Measurements from ENCODE around the gene MGMT. TPM values are rescaled to one million over a fixed set of nuclear protein-coding genes. Genes with fewer than 3 reads are reported as not detected.

The MGMT gene
- total RNA-seq, 1 experiment from 2014 or later: 11.5 TPM

GRCh38 chr10:129759214-129760002 is 292.4 kb downstream of the MGMT start:
- H3K4me2 ChIP-seq (ENCODE audit: low read length): no peak overlapping the region
- H4K20me1 ChIP-seq (ENCODE audit: insufficient read depth): no peaks in the 10 kb centered on the region
- H3K4me1 ChIP-seq (ENCODE audit: control insufficient read depth in 1 of 2, insufficient read depth in 2 of 2, low read length in 2 of 2): no peaks in the 10 kb centered on the region
- no peak overlapping the region for H2AFZ ChIP-seq (ENCODE audit: low read depth, low read length, poor library complexity, severe bottlenecking)
- ATAC-seq (no peak), DNase-seq (ENCODE audit: low read depth, low spot score) (no peak)
- intact Hi-C loops (cut with micrococcal nuclease): no loop called here
- RAD21 ChIA-PET (ENCODE audit: low non-redundant PET in 1 of 2, low total read pairs in 2 of 2, uncharacterized antibody in 2 of 2, unreplicated experiment in 2 of 2): no interaction called here
- no peaks in the 10 kb centered on the region for H3K36me3 ChIP-seq (ENCODE audit: control insufficient read depth in 1 of 2, insufficient read depth in 2 of 2, low read length in 2 of 2)
- H3K9me2 ChIP-seq (ENCODE audit: insufficient read depth): no peaks in the 10 kb centered on the region
- no peaks in the 10 kb centered on the region for H3K27me3 ChIP-seq (ENCODE audit: insufficient read depth, low read length)
- CTCF ChIA-PET: no interaction called here
- no peak for TF ChIP-seq POLR2AphosphoS5 (IDR thresholded peaks at IDR 0.05; ENCODE audit: low read depth, low read length)
- TF ChIP-seq REST (IDR thresholded peaks at IDR 0.05; ENCODE audit: low read depth): no peak
- TF ChIP-seq EGR1 (IDR thresholded peaks at IDR 0.05; ENCODE audit: low read depth): no peak
- TF ChIP-seq EZH2phosphoT487 (IDR thresholded peaks at IDR 0.05; ENCODE audit: borderline replicate concordance): no peak
- no peak overlapping the region for H3K27ac ChIP-seq (ENCODE audit: low read depth, low read length)
- no peak overlapping the region for H3K4me3 ChIP-seq (replicated peaks in 1 of 2; ENCODE audit: low read depth in 1 of 2, low read length in 2 of 2)
- no peaks in the 10 kb centered on the region for H3K79me2 ChIP-seq (ENCODE audit: insufficient read depth, low read length)
- POLR2A ChIA-PET: no interaction called here
- H3K9ac ChIP-seq (ENCODE audit: low read length): no peak overlapping the region
- no peaks in the 10 kb centered on the region for H3K9me3 ChIP-seq (ENCODE audit: control insufficient read depth in 1 of 2, insufficient read depth in 1 of 2, low read depth in 1 of 2, low read length in 2 of 2)
- BruUV-seq (replicated peaks): no TSS peak

- RAD21 ChIA-PET (ENCODE audit: low non-redundant PET in 1 of 2, low total read pairs in 2 of 2, uncharacterized antibody in 2 of 2, unreplicated experiment in 2 of 2): no interaction called here
- Histone ChIP-seq H3K4me2 (ENCODE audit: low read length) (no peak overlapping the region), H3K27me3 (ENCODE audit: insufficient read depth, low read length) (no peaks in the 10 kb centered on the region), H3K9me2 (ENCODE audit: insufficient read depth) (no peaks in the 10 kb centered on the region), H3K9me3 (ENCODE audit: control insufficient read depth in 1 of 2, insufficient read depth in 1 of 2, low read depth in 1 of 2, low read length in 2 of 2) (no peaks in the 10 kb centered on the region), H2AFZ (ENCODE audit: low read depth, low read length, poor library complexity, severe bottlenecking) (no peak overlapping the region), H3K79me2 (ENCODE audit: insufficient read depth, low read length) (no peaks in the 10 kb centered on the region), H4K20me1 (ENCODE audit: insufficient read depth) (no peaks in the 10 kb centered on the region), H3K4me1 (ENCODE audit: control insufficient read depth in 1 of 2, insufficient read depth in 2 of 2, low read length in 2 of 2) (no peaks in the 10 kb centered on the region), H3K9ac (ENCODE audit: low read length) (no peak overlapping the region), H3K4me3 (replicated peaks in 1 of 2; ENCODE audit: low read depth in 1 of 2, low read length in 2 of 2) (no peak overlapping the region), H3K27ac (ENCODE audit: low read depth, low read length) (no peak overlapping the region), H3K36me3 (ENCODE audit: control insufficient read depth in 1 of 2, insufficient read depth in 2 of 2, low read length in 2 of 2) (no peaks in the 10 kb centered on the region)
- no peak for TF ChIP-seq ATF3 (IDR thresholded peaks at IDR 0.05)
- TF ChIP-seq CBX3 (IDR thresholded peaks at IDR 0.05; ENCODE audit: low read depth): no peak
- no peak for TF ChIP-seq SP1 (IDR thresholded peaks at IDR 0.05; ENCODE audit: low read depth)
- intact Hi-C loops (cut with micrococcal nuclease): no loop called here
- POLR2A ChIA-PET: no interaction called here
- no TSS peak for BruUV-seq (replicated peaks)
- ATAC-seq: no peak
- DNase-seq (ENCODE audit: low read depth, low spot score): no peak
- CTCF ChIA-PET: no interaction called here
These were observed 292.9 kb downstream of the MGMT start for GRCh38 chr10:129760003-129760315.
